Measurements from ENCODE around the gene DSP. TPM values are rescaled to one million over a fixed set of nuclear protein-coding genes. Genes with fewer than 3 reads are reported as not detected.

Gene DSP
- total and polyA plus RNA-seq, 2 experiments from 2014 or later = 16.8 to 43.7 TPM

GRCh38 chr6:7537565-7538174 is 3.8 kb upstream of the DSP start:
- H3K4me2 ChIP-seq = no peak overlapping the region
- Mint-ChIP-seq H3K27ac (no peak overlapping the region), H3K4me3 (no peak overlapping the region), H3K4me1 (peaks cover 13% of the 10 kb centered on the region; the same call in 2 of the 3 replicates), H3K36me3 (ENCODE audit: low read depth) (no peaks in the 10 kb centered on the region; the same call in 2 of the 3 replicates), H3K9me3 (no peaks in the 10 kb centered on the region), H3K27me3 (ENCODE audit: insufficient read depth, low read depth, poor library complexity) (peaks cover 21% of the 10 kb centered on the region)
- no peak overlapping the region for H2AFZ ChIP-seq
- ATAC-seq (no peak), DNase-seq (ENCODE audit: low spot score) (no peak)
- peaks cover 39% of the 10 kb centered on the region for H3K27me3 ChIP-seq (ENCODE audit: insufficient read depth)
- H3K4me3 ChIP-seq = no peak overlapping the region
- no peak for TF ChIP-seq ZNF331 (CRISPR knock-in tag; IDR thresholded peaks at IDR 0.05; ENCODE audit: low read depth)
- TF ChIP-seq ZNF114 (CRISPR knock-in tag; IDR thresholded peaks at IDR 0.05) = no peak
- no peak for TF ChIP-seq NANOG (IDR thresholded peaks at IDR 0.05; ENCODE audit: borderline replicate concordance)
- TF ChIP-seq CTCF (conservative IDR thresholded peaks at IDR 0.05; ENCODE audit: low read depth in 2 of 2) = no peak
- TF ChIP-seq ZNF462 (CRISPR knock-in tag; IDR thresholded peaks at IDR 0.05) = no peak
- no peak for TF ChIP-seq POLR2AphosphoS5 (IDR thresholded peaks at IDR 0.05; ENCODE audit: low read depth)
- TF ChIP-seq, protein P1, sequence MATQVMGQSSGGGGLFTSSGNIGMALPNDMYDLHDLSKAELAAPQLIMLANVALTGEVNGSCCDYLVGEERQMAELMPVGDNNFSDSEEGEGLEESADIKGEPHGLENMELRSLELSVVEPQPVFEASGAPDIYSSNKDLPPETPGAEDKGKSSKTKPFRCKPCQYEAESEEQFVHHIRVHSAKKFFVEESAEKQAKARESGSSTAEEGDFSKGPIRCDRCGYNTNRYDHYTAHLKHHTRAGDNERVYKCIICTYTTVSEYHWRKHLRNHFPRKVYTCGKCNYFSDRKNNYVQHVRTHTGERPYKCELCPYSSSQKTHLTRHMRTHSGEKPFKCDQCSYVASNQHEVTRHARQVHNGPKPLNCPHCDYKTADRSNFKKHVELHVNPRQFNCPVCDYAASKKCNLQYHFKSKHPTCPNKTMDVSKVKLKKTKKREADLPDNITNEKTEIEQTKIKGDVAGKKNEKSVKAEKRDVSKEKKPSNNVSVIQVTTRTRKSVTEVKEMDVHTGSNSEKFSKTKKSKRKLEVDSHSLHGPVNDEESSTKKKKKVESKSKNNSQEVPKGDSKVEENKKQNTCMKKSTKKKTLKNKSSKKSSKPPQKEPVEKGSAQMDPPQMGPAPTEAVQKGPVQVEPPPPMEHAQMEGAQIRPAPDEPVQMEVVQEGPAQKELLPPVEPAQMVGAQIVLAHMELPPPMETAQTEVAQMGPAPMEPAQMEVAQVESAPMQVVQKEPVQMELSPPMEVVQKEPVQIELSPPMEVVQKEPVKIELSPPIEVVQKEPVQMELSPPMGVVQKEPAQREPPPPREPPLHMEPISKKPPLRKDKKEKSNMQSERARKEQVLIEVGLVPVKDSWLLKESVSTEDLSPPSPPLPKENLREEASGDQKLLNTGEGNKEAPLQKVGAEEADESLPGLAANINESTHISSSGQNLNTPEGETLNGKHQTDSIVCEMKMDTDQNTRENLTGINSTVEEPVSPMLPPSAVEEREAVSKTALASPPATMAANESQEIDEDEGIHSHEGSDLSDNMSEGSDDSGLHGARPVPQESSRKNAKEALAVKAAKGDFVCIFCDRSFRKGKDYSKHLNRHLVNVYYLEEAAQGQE (IDR thresholded peaks at IDR 0.05; ENCODE audit: unreplicated experiment) = no peak
- TF ChIP-seq CREB1 (CRISPR knock-in tag; IDR thresholded peaks at IDR 0.05; ENCODE audit: low read depth) = no peak
- TF ChIP-seq EZH2phosphoT487 (IDR thresholded peaks at IDR 0.05; ENCODE audit: unreplicated experiment) = no peak
- no peak for TF ChIP-seq STAT1 (IDR thresholded peaks at IDR 0.05; ENCODE audit: unreplicated experiment)
- no peak for TF ChIP-seq EZH2 (IDR thresholded peaks at IDR 0.05; ENCODE audit: low read depth, unreplicated experiment)
- TF ChIP-seq JUNB (IDR thresholded peaks at IDR 0.05; ENCODE audit: unreplicated experiment) = no peak
- TF ChIP-seq, protein P2, sequence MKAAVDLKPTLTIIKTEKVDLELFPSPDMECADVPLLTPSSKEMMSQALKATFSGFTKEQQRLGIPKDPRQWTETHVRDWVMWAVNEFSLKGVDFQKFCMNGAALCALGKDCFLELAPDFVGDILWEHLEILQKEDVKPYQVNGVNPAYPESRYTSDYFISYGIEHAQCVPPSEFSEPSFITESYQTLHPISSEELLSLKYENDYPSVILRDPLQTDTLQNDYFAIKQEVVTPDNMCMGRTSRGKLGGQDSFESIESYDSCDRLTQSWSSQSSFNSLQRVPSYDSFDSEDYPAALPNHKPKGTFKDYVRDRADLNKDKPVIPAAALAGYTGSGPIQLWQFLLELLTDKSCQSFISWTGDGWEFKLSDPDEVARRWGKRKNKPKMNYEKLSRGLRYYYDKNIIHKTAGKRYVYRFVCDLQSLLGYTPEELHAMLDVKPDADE (IDR thresholded peaks at IDR 0.05) = no peak
- H4K20me1 ChIP-seq (replicated peaks; ENCODE audit: insufficient read depth) = no peaks in the 10 kb centered on the region
- no peak overlapping the region for H3K27ac ChIP-seq (ENCODE audit: low read depth)
- H3K4me1 ChIP-seq (ENCODE audit: insufficient read depth) = peaks cover under 1% of the 10 kb centered on the region
- H3K36me3 ChIP-seq (ENCODE audit: insufficient read depth) = no peaks in the 10 kb centered on the region
- no peaks in the 10 kb centered on the region for H3F3A ChIP-seq (replicated peaks; ENCODE audit: low read depth)
- no peaks in the 10 kb centered on the region for H3K79me2 ChIP-seq (replicated peaks; ENCODE audit: insufficient read depth)
- no peaks in the 10 kb centered on the region for H3K9me2 ChIP-seq (ENCODE audit: insufficient read depth)

Data from GM23338 (cell line).